Right renal cortex interstitium (tissue), 3 donors: ENCODE data around the gene ADPRHL1. TPM values are rescaled to one million over a fixed set of nuclear protein-coding genes. Genes with fewer than 3 reads are reported as not detected.
"Not testable (repeated sequence)": the region's sequence is repeated elsewhere in the genome, so short reads cannot be mapped to it uniquely, and the experiment has no call there.

Source experiments
- DNase-seq, 3 donors: peaks; one replicate each; pipeline ENCODE4 v3.0.0-alpha.2; 2013; ENCODE audit warnings: low read depth in 3 of 3, low spot score in 2 of 3
- polyA plus RNA-seq, 3 donors: library from polyadenylated mRNA; unstranded; fragments of 120-200 nt; gene quantifications; one replicate each; pipeline ENCODE4 v1.2.1, GENCODE V29; 2013; ENCODE audit not compliant: insufficient read length in 3 of 3

Gene ADPRHL1
- polyA plus RNA-seq, 3 donors: 3.2 to 4.4 (median 3.3) TPM

DNA sequence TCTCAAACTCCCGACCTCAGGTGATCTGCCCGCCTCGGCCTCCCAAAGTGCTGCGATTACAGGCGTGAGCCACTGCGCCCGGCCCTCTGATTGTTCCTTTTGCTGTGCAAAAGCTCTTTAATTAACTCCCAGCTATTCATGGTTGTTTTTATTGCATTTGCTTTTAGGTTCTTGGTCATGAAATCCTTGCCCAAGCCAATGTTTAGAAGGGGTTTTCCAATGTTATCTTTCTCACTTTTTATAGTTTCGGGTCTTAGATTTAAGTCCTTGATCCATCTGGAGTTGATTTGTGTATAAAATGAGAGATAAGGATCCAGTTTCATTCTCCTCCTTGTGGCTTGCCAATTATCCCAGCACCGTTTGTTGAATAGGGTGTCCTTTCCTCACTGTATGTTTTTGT is 70.2 kb downstream of the ADPRHL1 start:
- DNase-seq: no peak

DNA sequence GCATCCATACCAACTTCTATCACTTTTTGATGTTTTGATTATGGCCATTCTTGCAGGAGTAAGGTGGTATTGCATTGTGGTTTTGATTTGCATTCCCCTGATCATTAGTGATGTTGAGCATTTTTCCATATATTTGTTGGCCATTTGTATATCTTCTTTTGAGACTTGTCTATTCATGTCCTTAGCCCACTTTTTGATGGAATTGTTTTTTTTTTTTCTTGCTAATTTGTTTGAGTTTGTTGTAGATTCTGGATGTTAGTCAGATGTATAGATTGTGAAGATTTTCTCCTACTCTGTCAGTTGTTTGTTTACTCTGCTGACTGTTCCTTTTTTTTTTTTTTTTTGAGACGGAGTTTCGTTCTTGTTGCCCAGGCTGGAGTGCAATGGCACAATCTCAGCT is 70.7 kb downstream of the ADPRHL1 start:
- DNase-seq: not testable (repeated sequence)

DNA sequence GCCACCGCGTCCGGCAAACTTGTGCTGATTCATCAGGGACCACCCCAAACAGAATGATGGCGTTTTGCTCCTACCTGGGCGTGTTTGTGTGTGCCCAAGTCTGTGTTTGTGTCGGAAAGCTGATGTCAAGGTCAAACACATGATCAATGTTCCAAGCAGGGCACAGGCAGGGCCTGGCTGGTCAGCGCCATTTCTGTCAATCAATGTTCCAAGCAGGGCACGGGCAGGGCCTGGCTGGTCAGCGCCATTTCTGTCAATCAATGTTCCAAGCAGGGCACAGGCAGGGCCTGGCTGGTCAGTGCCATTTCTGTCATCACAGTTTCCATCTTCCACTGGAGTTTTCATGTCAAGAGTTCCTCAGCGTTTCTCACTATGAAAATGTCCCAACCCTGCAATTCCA is 74.5 kb downstream of the ADPRHL1 start:
- no peak for DNase-seq

DNA sequence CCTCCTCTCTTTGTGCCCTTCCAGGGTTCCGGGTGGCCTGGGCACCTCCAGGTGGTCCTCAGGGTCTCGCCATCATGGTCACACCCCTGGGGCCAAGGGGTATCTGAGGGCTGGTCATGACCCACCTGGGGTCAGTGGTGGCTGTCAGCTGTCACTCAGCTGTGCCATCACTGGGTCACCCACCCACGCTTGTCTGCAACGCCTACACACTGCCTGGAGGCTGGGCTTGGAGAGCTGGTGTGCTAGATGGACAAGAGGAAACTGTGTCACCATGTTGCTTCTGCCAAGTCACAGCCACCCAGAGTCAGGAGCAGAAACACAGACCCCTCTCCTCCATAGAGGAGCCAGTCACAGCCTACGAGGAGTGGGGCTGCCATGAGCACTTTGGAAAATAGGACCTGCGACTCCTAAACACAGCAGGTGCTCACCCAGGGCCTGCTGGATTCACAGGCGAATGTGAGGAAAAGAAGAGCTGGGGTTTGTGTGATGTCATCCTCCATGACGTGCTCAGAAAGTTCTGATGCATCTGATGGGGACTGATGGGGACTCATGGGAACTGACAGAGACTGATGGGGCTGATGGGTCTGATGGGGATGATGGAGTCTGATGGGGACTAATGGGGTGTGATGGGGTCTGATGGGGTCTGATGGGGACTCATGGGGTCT is 78.6 kb downstream of the ADPRHL1 start:
- no peak for DNase-seq

DNA sequence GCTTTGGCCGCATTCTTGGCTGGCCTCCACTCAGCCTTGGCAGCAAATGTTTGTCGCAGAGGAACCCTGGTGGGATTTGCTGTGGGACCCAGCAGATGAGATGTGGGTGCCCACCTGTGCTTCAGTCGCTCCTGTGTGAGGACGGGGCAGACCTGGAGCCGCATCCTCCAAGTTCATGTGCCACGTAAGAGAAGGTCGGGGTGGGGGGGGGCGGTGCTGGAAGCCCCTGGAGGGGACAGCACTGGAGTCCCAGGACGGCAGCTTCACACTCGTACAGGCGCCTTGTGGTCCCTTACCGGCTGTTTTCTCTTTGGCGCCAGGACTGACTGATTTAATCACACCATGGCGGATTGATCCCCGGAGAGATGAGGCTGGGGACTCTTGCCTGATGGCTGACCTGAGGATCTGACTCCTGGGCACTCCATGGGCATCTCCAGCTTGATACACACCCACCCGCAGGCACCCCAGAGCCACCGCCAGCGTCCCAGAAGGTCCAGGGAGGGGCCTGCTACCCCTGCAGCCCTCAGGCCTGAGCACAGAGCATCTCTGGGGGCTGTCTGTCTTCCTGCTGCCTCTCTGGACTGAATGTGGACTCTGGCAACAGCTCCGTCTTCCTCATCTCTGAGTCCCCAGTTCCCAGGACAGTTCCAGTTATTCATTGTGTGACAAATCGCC is 79.3 kb downstream of the ADPRHL1 start:
- no peak for DNase-seq

DNA sequence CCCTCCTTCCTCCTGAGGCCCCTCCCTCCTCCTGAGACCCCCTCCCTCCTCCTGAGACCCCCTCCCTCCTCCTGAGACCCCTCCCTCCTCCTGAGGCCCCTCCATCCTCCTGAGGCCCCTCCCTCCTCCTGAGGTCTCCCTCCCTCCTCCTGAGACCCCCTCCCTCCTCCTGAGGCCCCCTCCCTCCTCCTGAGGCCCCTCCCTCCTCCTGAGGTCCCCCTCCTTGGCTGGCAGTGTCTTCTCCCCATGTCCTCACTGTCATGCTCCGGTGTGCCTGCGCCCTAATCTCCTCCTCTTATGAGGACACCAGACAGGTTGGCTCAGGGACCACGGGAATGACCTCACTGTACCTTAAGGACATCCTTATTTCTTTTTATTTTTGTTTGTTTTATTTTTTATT is 81.6 kb downstream of the ADPRHL1 start:
- not testable (repeated sequence) for DNase-seq

DNA sequence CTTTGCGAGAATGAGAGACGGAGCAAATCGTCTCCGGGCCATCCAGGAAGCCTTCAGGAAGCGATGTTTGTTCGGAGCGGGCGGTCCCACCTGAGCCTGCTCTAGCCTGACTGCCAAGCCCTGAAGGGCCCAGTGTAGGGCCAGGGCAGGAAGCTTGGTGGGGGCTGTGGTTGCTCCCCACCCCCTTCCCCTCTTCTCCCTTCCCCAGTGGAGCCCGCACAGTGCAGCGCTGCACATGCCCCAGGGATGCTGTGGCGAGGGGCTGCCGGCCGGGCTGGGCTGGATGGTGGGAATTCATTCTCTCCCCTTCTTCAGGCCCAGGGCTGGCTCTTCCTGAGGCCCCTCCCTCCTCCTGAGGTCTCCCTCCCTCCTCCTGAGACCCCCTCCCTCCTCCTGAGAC is 82.2 kb downstream of the ADPRHL1 start:
- no peak for DNase-seq

DNA sequence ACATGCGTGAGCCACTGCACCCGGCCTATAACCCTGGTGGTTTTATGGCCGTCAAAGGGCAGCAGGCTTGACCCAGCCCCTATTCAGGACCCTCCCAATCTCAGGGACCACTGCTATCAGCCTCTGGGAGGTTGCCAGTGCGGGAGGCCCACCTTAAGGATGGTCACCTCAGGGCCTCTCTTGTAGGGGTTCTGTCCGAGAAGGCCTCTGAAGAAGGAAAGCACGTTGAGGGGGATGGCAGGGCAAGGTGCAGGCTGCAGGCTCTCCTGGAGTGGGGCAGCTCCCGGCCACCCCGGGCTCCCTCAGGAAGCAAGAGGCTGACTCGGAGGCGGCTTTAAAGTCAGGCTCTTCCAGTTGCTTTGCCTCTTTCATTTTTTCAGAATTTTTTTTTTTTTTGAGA is 83.4 kb downstream of the ADPRHL1 start:
- no peak for DNase-seq

DNA sequence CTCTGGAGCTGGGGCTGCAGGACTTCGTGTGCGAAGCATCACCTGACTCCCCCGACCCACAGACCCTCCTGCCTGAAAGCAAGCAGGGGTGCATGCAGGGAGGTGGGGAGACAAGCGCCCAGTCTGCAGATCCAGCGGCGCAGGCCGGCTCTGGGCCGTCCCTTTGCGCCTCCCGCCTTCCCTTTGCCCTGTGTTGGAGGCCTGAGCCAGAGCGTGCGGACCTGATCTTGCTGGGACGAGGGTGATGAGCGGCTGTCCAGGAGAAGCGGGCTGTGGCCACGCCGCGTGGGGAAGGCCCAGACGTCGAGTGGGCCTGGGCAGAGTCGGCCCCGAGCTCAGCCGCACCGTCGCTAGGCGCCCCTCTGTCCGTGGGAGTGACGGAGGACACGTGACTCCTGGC is 84.1 kb downstream of the ADPRHL1 start:
- no peak for DNase-seq

DNA sequence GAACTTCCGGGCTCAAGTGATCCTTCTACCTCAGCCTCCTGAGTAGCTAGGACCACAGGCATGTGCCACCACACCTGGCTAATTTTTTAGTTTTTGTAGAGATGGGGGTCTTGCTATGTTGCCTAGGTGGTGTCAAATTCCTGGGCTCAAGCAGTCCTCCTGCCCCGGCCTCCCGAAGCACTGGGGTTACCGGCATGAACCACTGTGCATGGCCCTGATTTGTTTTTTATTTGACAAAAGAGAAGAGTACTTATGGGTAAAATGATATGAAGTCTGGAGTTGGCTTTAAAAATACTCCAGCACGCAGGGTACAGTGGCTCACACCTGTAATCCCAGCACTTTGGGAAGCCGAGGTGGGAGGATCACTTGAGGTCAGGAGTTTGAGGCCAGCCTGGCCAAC is 84.9 kb downstream of the ADPRHL1 start:
- not testable (repeated sequence) for DNase-seq

DNA sequence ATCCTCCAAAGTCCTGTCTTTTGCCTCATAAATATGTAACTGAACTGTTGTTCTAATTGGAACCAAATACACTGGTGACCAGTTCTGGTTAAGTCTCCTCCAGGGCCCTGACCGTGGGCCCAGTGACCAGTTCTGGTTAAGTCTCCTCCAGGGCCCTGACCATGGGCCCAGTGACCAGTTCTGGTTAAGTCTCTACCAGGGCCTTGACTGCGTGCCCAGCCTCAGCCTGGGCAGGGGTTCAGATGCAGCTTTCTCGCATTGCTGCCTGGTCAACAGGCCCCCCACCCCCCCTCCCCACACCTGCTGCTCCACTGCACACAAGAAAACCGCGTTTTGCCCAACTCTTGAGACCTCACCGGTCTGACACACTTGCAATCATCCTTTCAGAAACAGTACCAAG is 85.5 kb downstream of the ADPRHL1 start:
- no peak for DNase-seq

DNA sequence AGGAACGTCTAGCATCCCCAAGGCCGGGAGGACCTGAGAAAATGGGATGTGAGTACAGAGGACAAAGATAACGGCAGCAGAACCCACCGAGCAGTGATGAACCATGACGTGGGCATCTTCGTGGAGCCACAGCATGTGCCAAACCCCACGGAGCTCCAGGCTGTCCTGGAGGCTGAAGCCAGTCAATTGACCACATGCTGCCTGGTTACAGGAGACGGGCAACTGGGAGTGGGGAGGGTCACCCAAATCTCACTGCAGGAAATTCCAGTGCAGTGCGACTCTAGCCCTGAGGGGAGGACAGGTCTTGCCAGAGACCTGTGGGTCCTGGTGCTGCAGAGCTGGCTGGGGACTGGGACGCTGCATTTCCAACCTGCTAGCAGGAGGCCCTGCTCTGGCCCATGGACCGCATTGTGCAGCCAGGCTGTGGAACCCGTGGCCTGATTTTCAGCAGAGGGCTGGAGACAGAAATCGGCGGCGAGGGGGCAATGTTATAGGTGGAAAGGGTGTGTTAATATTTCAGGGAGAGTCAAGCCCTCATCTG is 86.2 kb downstream of the ADPRHL1 start:
- no peak for DNase-seq

DNA sequence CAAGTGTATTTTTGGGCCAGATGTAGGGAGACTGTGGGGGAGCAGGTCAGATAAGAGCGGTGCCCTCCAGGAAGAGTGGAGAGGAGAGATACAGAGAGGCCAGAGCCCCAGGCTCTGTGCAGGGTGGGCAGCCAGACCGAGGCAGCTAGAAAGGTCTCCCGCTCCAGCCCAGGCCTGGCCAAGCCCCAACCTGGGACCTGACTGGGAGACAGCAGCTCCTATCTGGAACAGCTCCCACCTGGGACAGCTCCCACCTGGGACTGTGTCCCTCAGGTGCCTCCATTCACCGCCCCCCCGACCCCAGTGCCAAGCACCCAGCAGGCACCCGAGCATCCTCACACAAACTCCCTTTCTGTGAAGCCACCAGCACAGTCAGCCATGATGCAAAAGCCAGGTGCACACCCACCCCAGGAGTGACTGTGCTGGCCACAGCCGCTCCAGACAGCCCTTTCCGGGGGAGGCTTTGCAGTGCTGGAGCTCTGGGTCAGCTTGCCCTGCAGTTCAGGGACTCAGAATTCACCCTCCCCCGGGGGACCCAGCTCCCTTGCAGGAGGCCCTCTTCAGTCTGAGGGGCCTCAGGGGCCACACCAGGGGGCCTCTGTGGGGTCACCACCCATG is 87.2 kb downstream of the ADPRHL1 start:
- no peak for DNase-seq

DNA sequence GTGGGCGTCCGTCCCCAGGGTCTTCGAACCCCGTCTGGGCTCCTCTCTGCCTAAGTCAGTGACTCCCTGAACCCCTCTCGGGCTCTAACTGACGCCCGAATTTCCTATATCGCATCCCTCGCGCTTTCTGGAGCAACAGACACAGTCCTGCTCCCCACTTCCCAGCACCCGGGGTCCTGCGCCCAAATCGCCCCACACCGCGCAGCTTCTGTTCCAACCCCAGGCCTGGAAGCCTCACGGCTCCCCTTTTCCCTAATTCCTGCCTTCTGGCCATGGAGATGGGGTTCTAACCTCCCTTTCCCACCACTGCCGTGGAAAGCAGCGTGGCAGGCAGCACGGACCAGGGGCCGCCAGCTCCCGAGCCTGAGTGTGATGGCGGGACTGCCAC is 87.7 kb downstream of the ADPRHL1 start:
- DNase-seq: no peak

DNA sequence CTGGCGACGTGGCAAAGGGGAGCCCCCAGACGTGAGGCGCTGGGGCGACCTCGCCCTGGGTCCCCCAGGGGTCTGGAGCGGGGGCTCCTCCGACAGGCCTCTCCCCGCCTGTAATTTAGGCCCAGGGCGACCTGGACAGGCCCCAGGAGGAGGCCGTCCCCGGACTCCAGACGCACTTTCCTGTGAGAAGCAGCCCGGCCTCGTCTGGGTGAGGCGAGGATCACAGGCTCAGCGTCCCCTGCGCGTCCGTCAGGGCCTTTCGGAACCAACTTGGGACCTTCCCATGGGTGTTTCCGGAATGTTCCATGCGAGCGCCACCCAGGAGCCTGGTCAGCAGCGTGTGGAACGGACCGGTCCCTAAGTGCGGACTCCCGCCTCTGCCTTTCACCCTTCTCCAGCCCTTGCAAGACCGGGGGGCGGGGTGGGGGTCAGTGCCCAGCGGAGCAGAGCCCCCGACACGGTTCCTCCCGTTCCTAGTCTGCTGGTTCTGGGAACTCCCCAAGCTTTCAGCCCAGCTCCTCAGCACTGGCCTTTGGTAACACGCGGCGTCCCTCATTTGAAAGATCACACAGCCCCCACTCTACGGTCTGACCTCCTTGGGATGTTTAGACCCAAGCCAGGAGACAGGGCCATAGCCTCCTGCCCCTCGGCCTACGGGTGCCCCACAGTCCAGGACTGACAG is 88.2 kb downstream of the ADPRHL1 start:
- no peak for DNase-seq

DNA sequence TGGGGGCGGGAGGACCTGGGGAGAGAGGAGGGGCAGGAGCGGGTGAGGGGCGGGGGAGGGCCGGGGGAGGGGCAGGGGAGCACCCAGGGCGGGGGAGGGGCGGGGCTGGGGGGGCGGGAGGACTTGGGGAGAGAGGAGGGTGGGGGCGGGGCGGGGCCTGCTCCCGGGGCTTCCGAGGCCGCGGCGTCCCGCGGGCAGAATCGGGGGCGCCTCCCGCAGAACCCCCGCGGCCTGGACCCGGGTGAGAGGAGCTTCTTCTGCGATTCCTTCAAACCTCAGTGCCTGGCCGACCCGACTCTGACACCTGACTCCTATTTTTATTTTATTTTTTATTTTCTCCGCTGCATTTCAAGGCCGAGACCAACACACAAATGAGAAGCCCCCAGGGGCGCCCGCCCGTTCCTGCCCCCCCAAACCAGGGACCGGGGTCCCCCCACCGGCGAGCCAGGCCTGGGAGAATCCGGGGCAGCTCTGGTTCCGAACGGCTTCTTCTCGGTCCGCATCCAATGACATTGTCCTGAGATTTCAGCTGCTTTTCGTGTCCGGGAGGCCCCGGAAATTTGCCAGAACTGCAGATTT is 88.9 kb downstream of the ADPRHL1 start:
- no peak for DNase-seq

DNA sequence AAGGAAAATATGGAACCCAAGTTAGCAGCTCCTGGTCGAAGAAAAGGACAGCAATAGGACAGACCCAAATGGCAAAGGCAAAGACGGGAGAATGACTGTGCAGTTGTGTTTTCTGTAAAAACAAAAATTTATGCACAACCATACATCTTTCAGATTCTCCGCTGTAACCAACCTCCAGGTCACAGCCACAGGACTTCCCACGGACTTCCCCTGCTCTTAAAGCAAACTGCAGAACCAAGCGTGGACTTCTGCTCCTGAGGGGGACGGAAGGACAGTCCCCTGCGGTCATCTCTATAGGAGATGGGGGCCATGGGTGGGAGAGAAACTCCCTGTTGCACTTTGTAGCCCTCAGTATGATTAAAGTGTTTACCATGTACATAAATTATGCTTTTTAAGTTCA is 91.9 kb downstream of the ADPRHL1 start:
- DNase-seq: no peak

DNA sequence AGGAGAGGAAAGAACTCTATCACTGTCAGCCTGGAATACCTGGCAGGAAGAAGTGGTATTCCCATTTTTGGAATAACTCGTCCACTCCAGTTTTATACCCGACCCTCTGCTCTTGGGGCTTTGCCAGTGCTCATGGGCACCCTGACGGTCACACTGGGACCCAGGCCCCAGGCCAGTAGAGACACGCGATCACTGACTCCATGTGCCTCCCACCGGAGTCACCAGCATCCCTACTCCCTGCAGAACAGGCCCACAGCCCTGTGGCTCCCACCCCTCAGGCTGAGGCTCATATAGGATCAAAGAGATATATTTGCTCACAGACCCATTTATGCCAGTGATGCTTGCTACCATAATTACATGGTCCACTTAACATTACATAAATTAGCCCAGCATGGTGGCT is 92.8 kb downstream of the ADPRHL1 start:
- no peak for DNase-seq

DNA sequence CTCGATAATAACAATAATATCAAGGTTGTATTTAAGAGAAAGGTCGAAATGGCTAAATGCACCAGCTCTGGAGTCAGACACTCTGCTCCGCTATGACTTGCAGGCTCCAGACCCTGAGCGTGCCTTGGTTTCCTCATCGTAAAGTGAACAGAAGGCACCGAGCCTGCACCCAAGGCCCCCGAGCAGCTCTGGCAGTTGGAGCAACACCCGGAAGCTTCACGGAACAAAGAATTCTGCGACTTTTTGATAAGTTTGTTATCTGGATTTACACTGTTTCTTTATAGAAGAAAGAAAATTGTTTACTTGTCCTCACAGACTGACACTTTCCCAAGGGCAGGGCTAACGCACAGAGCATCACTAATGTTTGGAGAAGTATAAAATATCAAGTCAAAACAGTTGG is 93.7 kb downstream of the ADPRHL1 start:
- DNase-seq: no peak

DNA sequence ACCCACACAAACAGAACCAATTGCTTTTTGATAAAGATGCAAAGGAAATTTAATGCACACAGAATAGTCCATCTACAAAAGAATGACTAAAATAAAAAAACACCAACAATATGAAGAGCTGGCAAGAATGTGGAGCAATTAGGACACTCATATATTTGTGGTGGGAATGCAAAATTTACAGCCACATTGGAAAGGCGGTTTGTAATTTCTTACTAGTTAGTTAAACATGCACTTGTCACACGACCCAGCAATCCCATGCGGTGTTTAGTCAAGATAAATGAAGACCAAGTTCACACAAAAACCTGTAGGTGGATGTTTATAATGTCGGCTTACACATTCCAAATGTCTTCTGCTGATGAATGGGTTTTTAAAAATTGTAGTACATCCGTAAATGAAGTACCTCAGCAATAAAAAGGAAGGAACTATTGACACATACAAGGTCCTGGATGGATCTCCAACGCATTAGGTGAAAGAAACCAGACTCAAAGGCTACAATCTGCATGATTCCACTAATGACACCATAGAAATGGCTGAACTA is 94.6 kb downstream of the ADPRHL1 start:
- DNase-seq: no peak

DNA sequence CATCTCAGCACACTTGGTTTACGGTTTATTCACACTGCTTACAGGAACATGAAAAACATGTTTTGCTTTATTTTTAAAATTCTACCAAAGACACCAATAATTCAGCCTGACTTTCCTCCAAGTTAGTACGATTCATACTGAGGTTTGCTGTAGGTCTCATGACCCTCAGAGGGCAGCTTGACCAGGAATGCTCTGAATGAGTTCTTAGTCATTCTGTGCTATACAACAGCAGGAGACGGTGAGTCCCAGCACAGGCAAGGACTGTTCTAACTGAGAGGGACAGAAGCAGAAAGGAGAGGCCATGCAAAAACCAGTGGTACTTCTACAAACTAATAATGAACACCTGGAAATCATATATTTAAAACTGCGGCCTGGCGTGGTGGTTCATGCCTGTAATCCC is 95.8 kb downstream of the ADPRHL1 start:
- no peak for DNase-seq
